ENCODE measurements around the gene SDK2. TPM values are rescaled to one million over a fixed set of nuclear protein-coding genes. Genes with fewer than 3 reads are reported as not detected.

The SDK2 gene
- total RNA-seq, 3 donors from 2014 or later (not counting 1 experiment from before 2014, with no cell fraction given): 0.41 to 0.90 (median 0.49) TPM

- DNase-seq: no peak
- Mint-ChIP-seq H3K27me3 (ENCODE audit: low read depth in 2 of 2) (no peaks in the 10 kb centered on the region), H3K36me3 (no peaks in the 10 kb centered on the region), H3K4me3 (no peak overlapping the region), H3K4me1 (no peaks in the 10 kb centered on the region), H3K27ac (no peak overlapping the region), H3K9me3 (no peaks in the 10 kb centered on the region)
- Histone ChIP-seq H3K27me3 (ENCODE audit: control insufficient read depth, insufficient read depth, low read length) (no peaks in the 10 kb centered on the region), H3K27ac (ENCODE audit: low read length) (no peak overlapping the region), H3K9me3 (ENCODE audit: control insufficient read depth, insufficient read depth, low read length) (no peaks in the 10 kb centered on the region), H3K4me1 (ENCODE audit: control insufficient read depth, insufficient read depth, low read length) (no peaks in the 10 kb centered on the region), H3K4me3 (ENCODE audit: low read length) (no peak overlapping the region), H3K36me3 (ENCODE audit: control insufficient read depth, insufficient read depth, low read length) (no peaks in the 10 kb centered on the region)
- ATAC-seq: no peak
- no peak for TF ChIP-seq CTCF (IDR thresholded peaks at IDR 0.05)
- intact Hi-C loops (cut with micrococcal nuclease): no loop called here
- 86% methylated on average over 16 of the region's 16 CpGs for WGBS (ENCODE audit: insufficient coverage)
These were observed 102.7 kb downstream of the SDK2 start for GRCh38 chr17:73541561-73541981.

GRCh38 chr17:73541111-73541510 lies 103.1 kb downstream of the SDK2 start:
- no peaks in the 10 kb centered on the region for H3K9me3 ChIP-seq (ENCODE audit: control insufficient read depth, insufficient read depth, low read length)
- H3K27me3 ChIP-seq (ENCODE audit: control insufficient read depth, insufficient read depth, low read length): no peaks in the 10 kb centered on the region
- Mint-ChIP-seq H3K36me3 (no peaks in the 10 kb centered on the region), H3K4me3 (no peak overlapping the region), H3K4me1 (no peaks in the 10 kb centered on the region), H3K27ac (no peak overlapping the region), H3K27me3 (ENCODE audit: low read depth in 2 of 2) (no peaks in the 10 kb centered on the region), H3K9me3 (no peaks in the 10 kb centered on the region)
- no peak overlapping the region for H3K27ac ChIP-seq (ENCODE audit: low read length)
- WGBS (ENCODE audit: insufficient coverage): 76% methylated on average over 5 of the region's 6 CpGs
- H3K4me3 ChIP-seq (ENCODE audit: low read length): no peak overlapping the region
- no peaks in the 10 kb centered on the region for H3K4me1 ChIP-seq (ENCODE audit: control insufficient read depth, insufficient read depth, low read length)
- ATAC-seq (no peak), DNase-seq (no peak)
- H3K36me3 ChIP-seq (ENCODE audit: control insufficient read depth, insufficient read depth, low read length): no peaks in the 10 kb centered on the region
- intact Hi-C loops (cut with micrococcal nuclease): no loop called here
- no peak for TF ChIP-seq CTCF (IDR thresholded peaks at IDR 0.05)

GRCh38 chr17:73539166-73539565 lies 105.1 kb downstream of the SDK2 start:
- Histone ChIP-seq H3K4me3 (ENCODE audit: low read length) (no peak overlapping the region), H3K27me3 (ENCODE audit: control insufficient read depth, insufficient read depth, low read length) (no peaks in the 10 kb centered on the region), H3K36me3 (ENCODE audit: control insufficient read depth, insufficient read depth, low read length) (no peaks in the 10 kb centered on the region), H3K9me3 (ENCODE audit: control insufficient read depth, insufficient read depth, low read length) (no peaks in the 10 kb centered on the region), H3K4me1 (ENCODE audit: control insufficient read depth, insufficient read depth, low read length) (no peaks in the 10 kb centered on the region), H3K27ac (ENCODE audit: low read length) (no peak overlapping the region)
- intact Hi-C loops (cut with micrococcal nuclease): no loop called here
- Mint-ChIP-seq H3K4me3 (no peak overlapping the region), H3K9me3 (no peaks in the 10 kb centered on the region), H3K27me3 (ENCODE audit: low read depth in 2 of 2) (no peaks in the 10 kb centered on the region), H3K4me1 (no peaks in the 10 kb centered on the region), H3K36me3 (no peaks in the 10 kb centered on the region), H3K27ac (no peak overlapping the region)
- no peak for DNase-seq
- WGBS (ENCODE audit: insufficient coverage): 69% methylated on average over 9 of the region's 9 CpGs
- no peak for TF ChIP-seq CTCF (IDR thresholded peaks at IDR 0.05)
- ATAC-seq: no peak

GRCh38 chr17:73538445-73538844 lies 105.8 kb downstream of the SDK2 start:
- no peaks in the 10 kb centered on the region for H3K27me3 ChIP-seq (ENCODE audit: control insufficient read depth, insufficient read depth, low read length)
- H3K27ac ChIP-seq (ENCODE audit: low read length): no peak overlapping the region
- H3K4me1 Mint-ChIP-seq: no peaks in the 10 kb centered on the region
- H3K27me3 Mint-ChIP-seq (ENCODE audit: low read depth in 2 of 2): no peaks in the 10 kb centered on the region
- TF ChIP-seq CTCF (IDR thresholded peaks at IDR 0.05): no peak
- no peaks in the 10 kb centered on the region for H3K9me3 Mint-ChIP-seq
- no peaks in the 10 kb centered on the region for H3K36me3 ChIP-seq (ENCODE audit: control insufficient read depth, insufficient read depth, low read length)
- no peak overlapping the region for H3K4me3 ChIP-seq (ENCODE audit: low read length)
- H3K4me3 Mint-ChIP-seq: no peak overlapping the region
- no peak overlapping the region for H3K27ac Mint-ChIP-seq
- H3K36me3 Mint-ChIP-seq: no peaks in the 10 kb centered on the region
- intact Hi-C loops (cut with micrococcal nuclease): no loop called here
- ATAC-seq (no peak), DNase-seq (no peak)
- no peaks in the 10 kb centered on the region for H3K4me1 ChIP-seq (ENCODE audit: control insufficient read depth, insufficient read depth, low read length)
- no peaks in the 10 kb centered on the region for H3K9me3 ChIP-seq (ENCODE audit: control insufficient read depth, insufficient read depth, low read length)
- 83% methylated on average over 5 of the region's 7 CpGs for WGBS (ENCODE audit: insufficient coverage)
